SK-N-SH treated with all-trans-retinoic acid at 6 μM for 48 hours (cell line): Measurements from ENCODE around the gene LTBP2.

ENCODE experiments used
- ARNTL ChIP-seq: fragments of 450-650 bp; formaldehyde crosslinking; IDR thresholded peaks from 2 replicates; pipeline ENCODE4 v1.5.0; 2020; ENCODE audit warnings: low read depth, mild to moderate bottlenecking, moderate library complexity, borderline replicate concordance
- BACH2 ChIP-seq: fragments of 250-450 bp; sonication (Bioruptor Pico); IDR thresholded peaks from 2 replicates; pipeline ENCODE4 v1.9.0; 2021; ENCODE audit warnings: mild to moderate bottlenecking, borderline replicate concordance
- CSDC2 ChIP-seq: fragments of 250-450 bp; sonication (Bioruptor Pico); IDR thresholded peaks from 2 replicates; pipeline ENCODE4 v1.5.0; 2020; ENCODE audit warnings: mild to moderate bottlenecking, moderate library complexity
- ISL1 ChIP-seq: fragments of 250-450 bp; sonication (Bioruptor Pico); IDR thresholded peaks from 2 replicates; pipeline ENCODE4 v2.1.2; 2022; ENCODE audit warnings: mild to moderate bottlenecking, moderate library complexity
- PPARA ChIP-seq: fragments of 250-450 bp; sonication (Bioruptor Pico); IDR thresholded peaks from 2 replicates; pipeline ENCODE4 v1.5.0; 2020; ENCODE audit warnings: mild to moderate bottlenecking, borderline replicate concordance
- RARB ChIP-seq: fragments of 250-450 bp; sonication (Bioruptor Pico); IDR thresholded peaks from 2 replicates; pipeline ENCODE4 v1.8.0; 2021; ENCODE audit warnings: mild to moderate bottlenecking, moderate library complexity
- ZC3H10 ChIP-seq: fragments of 250-450 bp; sonication (Bioruptor Pico); IDR thresholded peaks from 2 replicates; pipeline ENCODE4 v1.5.1; 2021; ENCODE audit warnings: mild to moderate bottlenecking, moderate library complexity
- ZFP3 ChIP-seq: fragments of 250-450 bp; sonication (Bioruptor Pico); IDR thresholded peaks from 2 replicates; pipeline ENCODE4 v1.5.0; 2020; ENCODE audit warnings: mild to moderate bottlenecking, moderate library complexity
- ZNF70 ChIP-seq: fragments of 450-650 bp; formaldehyde crosslinking; IDR thresholded peaks from 2 replicates; pipeline ENCODE4 v1.5.0; 2020; ENCODE audit warnings: mild to moderate bottlenecking, moderate library complexity
- TF ChIP-seq, protein P1 (sequence below): fragments of 250-450 bp; sonication (Bioruptor Pico); IDR thresholded peaks from 2 replicates; pipeline ENCODE4 v1.8.0; 2020; ENCODE audit warnings: mild to moderate bottlenecking, moderate library complexity, borderline replicate concordance
- TF ChIP-seq, protein P2 (sequence below): fragments of 250-450 bp; sonication (Bioruptor Pico); IDR thresholded peaks from 2 replicates; pipeline ENCODE4 v1.8.0; 2021; ENCODE audit warnings: low read depth, mild to moderate bottlenecking, moderate library complexity, borderline replicate concordance
- TF ChIP-seq, protein P3 (sequence below): fragments of 250-450 bp; sonication (Bioruptor Pico); IDR thresholded peaks from 2 replicates; pipeline ENCODE4 v1.5.0; 2020; ENCODE audit warnings: mild to moderate bottlenecking, moderate library complexity

DNA sequence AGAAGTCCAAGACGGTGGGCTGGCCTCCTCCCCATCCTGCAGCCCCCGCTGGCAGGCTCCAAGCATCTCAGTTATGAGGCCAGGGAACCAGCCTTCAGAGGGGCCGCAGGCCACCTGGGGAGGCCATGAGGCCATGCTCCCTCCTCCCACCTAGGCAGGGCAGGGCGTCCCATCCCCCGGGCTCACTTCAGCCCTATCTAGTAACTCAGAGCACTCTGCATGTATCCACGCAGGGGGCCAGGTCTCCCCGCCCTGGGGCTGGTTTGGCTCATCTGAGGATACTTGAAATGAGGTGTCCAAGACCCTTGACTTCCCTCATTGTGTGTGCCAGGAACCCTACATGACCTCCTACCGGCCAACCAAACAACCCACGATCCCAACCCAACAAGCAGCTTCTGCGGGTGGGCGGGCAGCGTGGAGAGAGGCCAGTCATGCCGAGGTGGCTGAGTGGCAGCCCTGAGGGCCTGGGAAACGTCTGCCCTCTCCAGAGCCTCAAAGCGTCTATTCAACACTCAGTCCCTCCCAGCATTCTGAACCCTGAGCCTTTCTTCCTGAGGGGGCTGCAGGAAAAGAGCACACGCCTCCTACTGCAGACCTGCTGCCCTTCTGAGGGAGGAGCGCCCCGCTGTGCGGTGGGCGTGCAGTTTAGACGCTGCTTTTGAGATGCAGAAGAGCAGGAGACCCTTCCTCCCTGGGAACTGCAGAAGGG, 101.7 kb downstream of the LTBP2 start:
- no peak for TF ChIP-seq PPARA (CRISPR knock-in tag)
- no peak for TF ChIP-seq ARNTL (CRISPR knock-in tag)
- TF ChIP-seq ZNF70 (CRISPR knock-in tag) = no peak
- TF ChIP-seq, protein P1, sequence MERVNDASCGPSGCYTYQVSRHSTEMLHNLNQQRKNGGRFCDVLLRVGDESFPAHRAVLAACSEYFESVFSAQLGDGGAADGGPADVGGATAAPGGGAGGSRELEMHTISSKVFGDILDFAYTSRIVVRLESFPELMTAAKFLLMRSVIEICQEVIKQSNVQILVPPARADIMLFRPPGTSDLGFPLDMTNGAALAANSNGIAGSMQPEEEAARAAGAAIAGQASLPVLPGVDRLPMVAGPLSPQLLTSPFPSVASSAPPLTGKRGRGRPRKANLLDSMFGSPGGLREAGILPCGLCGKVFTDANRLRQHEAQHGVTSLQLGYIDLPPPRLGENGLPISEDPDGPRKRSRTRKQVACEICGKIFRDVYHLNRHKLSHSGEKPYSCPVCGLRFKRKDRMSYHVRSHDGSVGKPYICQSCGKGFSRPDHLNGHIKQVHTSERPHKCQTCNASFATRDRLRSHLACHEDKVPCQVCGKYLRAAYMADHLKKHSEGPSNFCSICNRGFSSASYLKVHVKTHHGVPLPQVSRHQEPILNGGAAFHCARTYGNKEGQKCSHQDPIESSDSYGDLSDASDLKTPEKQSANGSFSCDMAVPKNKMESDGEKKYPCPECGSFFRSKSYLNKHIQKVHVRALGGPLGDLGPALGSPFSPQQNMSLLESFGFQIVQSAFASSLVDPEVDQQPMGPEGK (CRISPR knock-in tag) = no peak
- TF ChIP-seq, protein P2, sequence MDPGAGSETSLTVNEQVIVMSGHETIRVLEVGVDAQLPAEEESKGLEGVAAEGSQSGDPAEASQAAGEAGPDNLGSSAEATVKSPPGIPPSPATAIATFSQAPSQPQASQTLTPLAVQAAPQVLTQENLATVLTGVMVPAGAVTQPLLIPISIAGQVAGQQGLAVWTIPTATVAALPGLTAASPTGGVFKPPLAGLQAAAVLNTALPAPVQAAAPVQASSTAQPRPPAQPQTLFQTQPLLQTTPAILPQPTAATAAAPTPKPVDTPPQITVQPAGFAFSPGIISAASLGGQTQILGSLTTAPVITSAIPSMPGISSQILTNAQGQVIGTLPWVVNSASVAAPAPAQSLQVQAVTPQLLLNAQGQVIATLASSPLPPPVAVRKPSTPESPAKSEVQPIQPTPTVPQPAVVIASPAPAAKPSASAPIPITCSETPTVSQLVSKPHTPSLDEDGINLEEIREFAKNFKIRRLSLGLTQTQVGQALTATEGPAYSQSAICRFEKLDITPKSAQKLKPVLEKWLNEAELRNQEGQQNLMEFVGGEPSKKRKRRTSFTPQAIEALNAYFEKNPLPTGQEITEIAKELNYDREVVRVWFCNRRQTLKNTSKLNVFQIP (CRISPR knock-in tag) = no peak
- TF ChIP-seq ZFP3 (CRISPR knock-in tag) = no peak
- no peak for TF ChIP-seq RARB (CRISPR knock-in tag)
- TF ChIP-seq, protein P3, sequence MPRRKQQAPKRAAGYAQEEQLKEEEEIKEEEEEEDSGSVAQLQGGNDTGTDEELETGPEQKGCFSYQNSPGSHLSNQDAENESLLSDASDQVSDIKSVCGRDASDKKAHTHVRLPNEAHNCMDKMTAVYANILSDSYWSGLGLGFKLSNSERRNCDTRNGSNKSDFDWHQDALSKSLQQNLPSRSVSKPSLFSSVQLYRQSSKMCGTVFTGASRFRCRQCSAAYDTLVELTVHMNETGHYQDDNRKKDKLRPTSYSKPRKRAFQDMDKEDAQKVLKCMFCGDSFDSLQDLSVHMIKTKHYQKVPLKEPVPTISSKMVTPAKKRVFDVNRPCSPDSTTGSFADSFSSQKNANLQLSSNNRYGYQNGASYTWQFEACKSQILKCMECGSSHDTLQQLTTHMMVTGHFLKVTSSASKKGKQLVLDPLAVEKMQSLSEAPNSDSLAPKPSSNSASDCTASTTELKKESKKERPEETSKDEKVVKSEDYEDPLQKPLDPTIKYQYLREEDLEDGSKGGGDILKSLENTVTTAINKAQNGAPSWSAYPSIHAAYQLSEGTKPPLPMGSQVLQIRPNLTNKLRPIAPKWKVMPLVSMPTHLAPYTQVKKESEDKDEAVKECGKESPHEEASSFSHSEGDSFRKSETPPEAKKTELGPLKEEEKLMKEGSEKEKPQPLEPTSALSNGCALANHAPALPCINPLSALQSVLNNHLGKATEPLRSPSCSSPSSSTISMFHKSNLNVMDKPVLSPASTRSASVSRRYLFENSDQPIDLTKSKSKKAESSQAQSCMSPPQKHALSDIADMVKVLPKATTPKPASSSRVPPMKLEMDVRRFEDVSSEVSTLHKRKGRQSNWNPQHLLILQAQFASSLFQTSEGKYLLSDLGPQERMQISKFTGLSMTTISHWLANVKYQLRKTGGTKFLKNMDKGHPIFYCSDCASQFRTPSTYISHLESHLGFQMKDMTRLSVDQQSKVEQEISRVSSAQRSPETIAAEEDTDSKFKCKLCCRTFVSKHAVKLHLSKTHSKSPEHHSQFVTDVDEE (CRISPR knock-in tag) = no peak
- no peak for TF ChIP-seq BACH2 (CRISPR knock-in tag)
- no peak for TF ChIP-seq CSDC2 (CRISPR knock-in tag)
- no peak for TF ChIP-seq ZC3H10 (CRISPR knock-in tag)
- no peak for TF ChIP-seq ISL1 (CRISPR knock-in tag)
